Mesenchymal stem cell (in vitro differentiated cells and primary cell): ENCODE measurements around the gene LRWD1.
"Not testable (repeated sequence)": the region's sequence is repeated elsewhere in the genome, so short reads cannot be mapped to it uniquely, and the experiment has no call there.

Experiments
- DNase-seq: peaks from one replicate; pipeline ENCODE4 v3.0.0-alpha.2; 2013
- H2AFZ ChIP-seq: one replicate; pipeline ENCODE4 v1.6.1; 2013; ENCODE audit warnings: low read depth, mild to moderate bottlenecking, control low read depth, inconsistent platforms, low read length, moderate library complexity
- H2AK5ac ChIP-seq: 2 replicates; pipeline ENCODE4 v1.6.1; 2013; ENCODE audit warnings: low read length, moderate library complexity, mild to moderate bottlenecking, inconsistent platforms; ENCODE audit not compliant: severe bottlenecking
- H2BK120ac ChIP-seq: one replicate; pipeline ENCODE4 v1.6.1; 2013; ENCODE audit warnings: low read depth, mild to moderate bottlenecking, inconsistent platforms, low read length, moderate library complexity
- H2BK12ac ChIP-seq, 2 experiments: one replicate each; pipeline ENCODE4 v1.6.1; 2013; ENCODE audit warnings: inconsistent platforms in 2 of 2, low read length in 2 of 2, mild to moderate bottlenecking in 2 of 2, moderate library complexity in 2 of 2, control low read depth in 1 of 2
- H2BK15ac ChIP-seq: one replicate; pipeline ENCODE4 v1.6.1; 2013; ENCODE audit warnings: mild to moderate bottlenecking, low read depth, inconsistent platforms; ENCODE audit not compliant: poor library complexity, severe bottlenecking
- H2BK5ac ChIP-seq: 2 replicates; pipeline ENCODE4 v1.6.1; 2013; ENCODE audit warnings: low read depth, mild to moderate bottlenecking, low read length, control low read depth, inconsistent platforms; ENCODE audit not compliant: poor library complexity, severe bottlenecking
- H3K14ac ChIP-seq, 2 experiments: one replicate each; pipeline ENCODE4 v1.6.1; 2013; ENCODE audit warnings: inconsistent platforms in 2 of 2, low read length in 2 of 2, control low read depth in 1 of 2, mild to moderate bottlenecking in 1 of 2, moderate library complexity in 1 of 2
- H3K18ac ChIP-seq, 2 experiments: one replicate each; pipeline ENCODE4 v1.6.1; 2013; ENCODE audit warnings: inconsistent platforms in 2 of 2, low read length in 2 of 2, control low read depth in 1 of 2, low read depth in 1 of 2, mild to moderate bottlenecking in 1 of 2
- H3K23ac ChIP-seq, 2 experiments: one replicate each; pipeline ENCODE4 v1.6.1; 2013; ENCODE audit warnings: inconsistent platforms in 2 of 2, low read length in 2 of 2, mild to moderate bottlenecking in 2 of 2, moderate library complexity in 2 of 2, control low read depth in 1 of 2
- H3K27ac ChIP-seq: 2 replicates; pipeline ENCODE4 v1.5.1; 2013; ENCODE audit warnings: mild to moderate bottlenecking, moderate library complexity, low read length, control low read depth, inconsistent platforms; ENCODE audit not compliant: poor library complexity, severe bottlenecking
- H3K27me3 ChIP-seq, 2 experiments: 2 replicates each; pipeline versions ENCODE4 v1.6.1 to v1.7.0; 2013; ENCODE audit warnings: low read length in 2 of 2, mild to moderate bottlenecking in 2 of 2, moderate library complexity in 2 of 2, control low read depth in 1 of 2, inconsistent platforms in 1 of 2; ENCODE audit not compliant: control insufficient read depth in 1 of 2, insufficient read depth in 1 of 2
- H3K36me3 ChIP-seq, 2 experiments: 2 replicates each; pipeline versions ENCODE4 v1.6.1 to v1.7.0; 2013; ENCODE audit warnings: low read length in 2 of 2, control low read depth in 1 of 2, inconsistent platforms in 1 of 2, low read depth in 1 of 2, mild to moderate bottlenecking in 1 of 2; ENCODE audit not compliant: insufficient read depth in 2 of 2, control insufficient read depth in 1 of 2
- H3K4ac ChIP-seq, 2 experiments: one replicate each; pipeline ENCODE4 v1.6.1; 2013; ENCODE audit warnings: inconsistent platforms in 2 of 2, low read length in 2 of 2, mild to moderate bottlenecking in 2 of 2, moderate library complexity in 2 of 2, control low read depth in 1 of 2, low read depth in 1 of 2
- H3K4me1 ChIP-seq: 2 replicates; pipeline ENCODE4 v1.6.1; 2013; ENCODE audit warnings: low read depth, low read length, control low read depth; ENCODE audit not compliant: control insufficient read depth, insufficient read depth
- H3K4me2 ChIP-seq: 2 replicates; pipeline ENCODE4 v1.6.1; 2013; ENCODE audit warnings: low read length, mild to moderate bottlenecking, inconsistent platforms; ENCODE audit not compliant: poor library complexity, severe bottlenecking
- H3K4me3 ChIP-seq, 2 experiments: 2 replicates each; pipeline versions ENCODE4 v1.5.1 to v1.7.0; 2013; ENCODE audit warnings: low read length in 2 of 2, mild to moderate bottlenecking in 2 of 2, control low read depth in 1 of 2, low read depth in 1 of 2; ENCODE audit not compliant: insufficient read depth in 1 of 2
- H3K79me1 ChIP-seq: replicated peaks from 2 replicates; pipeline ENCODE4 v1.6.1; 2013; ENCODE audit warnings: mild to moderate bottlenecking, control low read depth, low read length, inconsistent platforms; ENCODE audit not compliant: poor library complexity, severe bottlenecking
- H3K9ac ChIP-seq: 2 replicates; pipeline ENCODE4 v1.7.0; 2013; ENCODE audit warnings: mild to moderate bottlenecking, low read length, moderate library complexity
- H3K9me3 ChIP-seq: 2 replicates; pipeline ENCODE4 v1.7.0; 2013; ENCODE audit warnings: mild to moderate bottlenecking, low read length; ENCODE audit not compliant: control insufficient read depth
- H4K8ac ChIP-seq: one replicate; pipeline ENCODE4 v1.6.1; 2013; ENCODE audit warnings: inconsistent platforms, mild to moderate bottlenecking, low read length, moderate library complexity
- H4K91ac ChIP-seq: one replicate; pipeline ENCODE4 v1.6.1; 2013; ENCODE audit warnings: mild to moderate bottlenecking, low read length, inconsistent platforms
- WGBS: methylation state at CpG from one replicate; pipeline ENCODE4 v1.1.7; 2013; ENCODE audit warnings: mixed read lengths; 5-methylcytosine and 5-hydroxymethylcytosine counted together

Gene LRWD1

GRCh38 chr7:102473271-102473991 is 8.6 kb downstream of the LRWD1 start:
- no peak overlapping the region for H2BK5ac ChIP-seq
- WGBS: 94% methylated on average over 18 of the region's 23 CpGs
- no peak for DNase-seq
- H3K79me1 ChIP-seq: peaks cover 14% of the 10 kb centered on the region
- no peak overlapping the region for H3K27ac ChIP-seq
- H4K91ac ChIP-seq: no peak overlapping the region
- no peak overlapping the region for H3K4me2 ChIP-seq
- H3K9me3 ChIP-seq: no peaks in the 10 kb centered on the region
- no peak overlapping the region for H3K9ac ChIP-seq
- no peak overlapping the region for H2BK12ac ChIP-seq
- no peak overlapping the region for H3K4me3 ChIP-seq
- no peak overlapping the region for H3K4ac ChIP-seq
- no peaks in the 10 kb centered on the region for H3K27me3 ChIP-seq
- H3K36me3 ChIP-seq: peaks cover 24 to 51% of the 10 kb centered on the region in 2 experiments
- H3K23ac ChIP-seq: no peak overlapping the region
- H2BK15ac ChIP-seq: no peak overlapping the region
- H2AK5ac ChIP-seq: no peak overlapping the region
- H2AFZ ChIP-seq: no peak overlapping the region
- H3K4me1 ChIP-seq: peaks cover 17% of the 10 kb centered on the region
- no peak overlapping the region for H3K14ac ChIP-seq
- H4K8ac ChIP-seq: no peak overlapping the region
- H3K18ac ChIP-seq: no peak overlapping the region
- no peak overlapping the region for H2BK120ac ChIP-seq

GRCh38 chr7:102474116-102474515 is 9.3 kb downstream of the LRWD1 start:
- not testable (repeated sequence) for H3K27ac ChIP-seq, H4K8ac ChIP-seq
- WGBS: no CpG with 5 or more reads among the region's 14 CpGs

GRCh38 chr7:102474736-102475435 is 10.1 kb downstream of the LRWD1 start:
- H4K8ac ChIP-seq, H3K4ac ChIP-seq, H2BK12ac ChIP-seq, H4K91ac ChIP-seq, H3K79me1 ChIP-seq, H2BK5ac ChIP-seq, H3K18ac ChIP-seq, H2AK5ac ChIP-seq, H2BK120ac ChIP-seq, H3K4me3 ChIP-seq, H3K27me3 ChIP-seq, H2BK15ac ChIP-seq, H3K14ac ChIP-seq, DNase-seq, H3K27ac ChIP-seq, H3K4me2 ChIP-seq, H3K9me3 ChIP-seq, H3K23ac ChIP-seq, H2AFZ ChIP-seq, H3K9ac ChIP-seq: not testable (repeated sequence)
- Histone ChIP-seq H3K36me3 (peaks cover 17 to 36% of the 10 kb centered on the region in 2 experiments), H3K4me1 (peaks cover 11% of the 10 kb centered on the region)
- WGBS: no CpG with 5 or more reads among the region's 19 CpGs

More at GRCh38 chr7:102474116-102474515, 9.3 kb downstream of the LRWD1 start:
- H2AFZ ChIP-seq, DNase-seq, H2BK12ac ChIP-seq, H2AK5ac ChIP-seq, H2BK120ac ChIP-seq, H3K4me2 ChIP-seq, H3K9ac ChIP-seq, H3K4ac ChIP-seq, H2BK15ac ChIP-seq, H3K9me3 ChIP-seq, H3K27me3 ChIP-seq, H3K4me3 ChIP-seq, H3K14ac ChIP-seq, H2BK5ac ChIP-seq, H4K91ac ChIP-seq, H3K23ac ChIP-seq, H3K18ac ChIP-seq: not testable (repeated sequence)
- Histone ChIP-seq H3K36me3 (peaks cover 23 to 44% of the 10 kb centered on the region in 2 experiments), H3K79me1 (peaks cover 14% of the 10 kb centered on the region), H3K4me1 (peaks cover 11% of the 10 kb centered on the region)
